GM18909 (cell line): Measurements from ENCODE around the gene POLR3H.
"Not testable (repeated sequence)": the region's sequence is repeated elsewhere in the genome, so short reads cannot be mapped to it uniquely, and the experiment has no call there.

ENCODE experiments used
- ATAC-seq: cut with Tn5 transposase; IDR thresholded peaks from one replicate; pipeline ENCODE4 v1.9.1; 2021; ENCODE audit warnings: mild to moderate bottlenecking; ENCODE audit not compliant: unreplicated experiment, poor library complexity

Gene POLR3H

GRCh38 chr22:41565403-41566054 lies 21.3 kb upstream of the POLR3H start:
- ATAC-seq: no peak

GRCh38 chr22:41564563-41564962 lies 20.3 kb upstream of the POLR3H start:
- ATAC-seq: no peak

- ATAC-seq: no peak
Measured at GRCh38 chr22:41563051-41563711, 18.9 kb upstream of the POLR3H start.

GRCh38 chr22:41562461-41562860 lies 18.2 kb upstream of the POLR3H start:
- no peak for ATAC-seq

GRCh38 chr22:41561788-41562187 lies 17.5 kb upstream of the POLR3H start:
- no peak for ATAC-seq

GRCh38 chr22:41561335-41561734 lies 17.1 kb upstream of the POLR3H start:
- ATAC-seq: no peak

GRCh38 chr22:41560095-41560471 lies 15.8 kb upstream of the POLR3H start:
- ATAC-seq: no peak

GRCh38 chr22:41558241-41558630 lies 14.0 kb upstream of the POLR3H start:
- ATAC-seq: not testable (repeated sequence)

- no peak for ATAC-seq
Measured at GRCh38 chr22:41557401-41558240, 13.4 kb upstream of the POLR3H start.

- no peak for ATAC-seq
Measured at GRCh38 chr22:41556561-41556960, 12.3 kb upstream of the POLR3H start.

GRCh38 chr22:41555325-41555982 lies 11.2 kb upstream of the POLR3H start:
- ATAC-seq: no peak

- no peak for ATAC-seq
Measured at GRCh38 chr22:41551877-41552582, 7.8 kb upstream of the POLR3H start.

GRCh38 chr22:41550952-41551491 lies 6.8 kb upstream of the POLR3H start:
- ATAC-seq: no peak

GRCh38 chr22:41548830-41549211 lies 4.6 kb upstream of the POLR3H start:
- ATAC-seq: no peak

- ATAC-seq: no peak
Measured at GRCh38 chr22:41544671-41545476, 604 bp upstream of the POLR3H start.

- no peak for ATAC-seq
Measured at GRCh38 chr22:41542224-41542623, 2.0 kb downstream of the POLR3H start.

GRCh38 chr22:41541484-41541883 lies 2.8 kb downstream of the POLR3H start:
- ATAC-seq: no peak

GRCh38 chr22:41540365-41540764 lies 3.9 kb downstream of the POLR3H start:
- ATAC-seq: no peak

GRCh38 chr22:41540006-41540315 lies 4.3 kb downstream of the POLR3H start:
- ATAC-seq: no peak
